Stimulated activated CD4-positive, alpha-beta T cell treated with anti-CD3 and anti-CD28 coated beads, Interleukin-4, amount 100 ng/mL, for 1 hour (primary cell): ENCODE results near the gene DDX53.

Experiments
- DNase-seq: peaks from one replicate; pipeline ENCODE4 v3.0.0-alpha.2; 2020

Gene DDX53

GRCh38 chrX:23052324-23052723, 52.6 kb downstream of the DDX53 start:
- no peak for DNase-seq
